ENCODE results near the gene RAPGEFL1. TPM values are rescaled to one million over a fixed set of nuclear protein-coding genes. Genes with fewer than 3 reads are reported as not detected.

The RAPGEFL1 gene
- total RNA-seq, 1 experiment from 2014 or later: 23.6 TPM

DNA sequence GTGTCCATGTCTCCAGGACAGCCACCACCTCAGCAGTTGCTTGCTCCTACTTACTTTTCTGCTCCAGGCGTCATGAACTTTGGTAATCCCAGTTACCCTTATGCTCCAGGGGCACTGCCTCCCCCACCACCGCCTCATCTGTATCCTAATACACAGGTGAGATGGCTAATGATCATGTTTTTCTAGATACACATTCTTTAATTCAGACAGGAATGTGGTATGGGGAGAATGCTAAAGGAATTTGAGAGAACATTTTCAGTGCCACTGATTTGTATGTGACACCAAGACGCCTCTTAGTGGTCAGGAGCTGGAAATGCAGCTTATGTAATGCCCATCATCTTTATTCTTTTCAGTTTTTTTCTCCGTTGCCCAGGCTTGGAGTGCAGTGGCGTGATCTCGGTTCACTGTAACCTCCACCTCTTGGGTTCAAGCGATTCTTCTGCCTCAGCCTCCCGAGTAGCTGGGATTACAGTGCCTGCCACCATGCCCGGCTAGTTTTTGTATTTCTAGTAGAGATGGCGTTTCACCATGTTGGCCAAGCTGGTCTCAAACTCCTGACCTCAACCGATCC, 8.9 kb upstream of the RAPGEFL1 start:
- Histone ChIP-seq H2BK5ac (ENCODE audit: insufficient read length, low read length) (no peak overlapping the region), H2BK12ac (ENCODE audit: insufficient read length, low read depth, low read length) (no peak overlapping the region), H4K5ac (ENCODE audit: insufficient read length, low read depth, low read length) (no peak overlapping the region), H2BK20ac (ENCODE audit: low read depth, low read length, poor library complexity, severe bottlenecking) (no peak overlapping the region), H3K4ac (ENCODE audit: low read depth, low read length) (no peak overlapping the region), H4K8ac (replicated peaks; ENCODE audit: insufficient read length, low read depth, low read length) (no peak overlapping the region), H2BK120ac (ENCODE audit: low read depth, low read length, poor library complexity, severe bottlenecking) (no peak overlapping the region), H4K91ac (ENCODE audit: insufficient read length, low read depth, low read length) (peak overlapping the region; percentile 69), H3K14ac (ENCODE audit: insufficient read depth, low read length) (no peak overlapping the region), H3K79me2 (ENCODE audit: insufficient read depth, low read length) (no peaks in the 10 kb centered on the region), H3K9ac (ENCODE audit: extremely low read depth, insufficient read length, low read length) (no peak overlapping the region), H3K56ac (ENCODE audit: insufficient read length, low read depth, low read length) (no peak overlapping the region), H3K27me3 (ENCODE audit: insufficient read depth, low read length) (no peaks in the 10 kb centered on the region), H3K79me1 (ENCODE audit: insufficient read depth, low read depth, low read length, poor library complexity, severe bottlenecking) (no peaks in the 10 kb centered on the region), H3K27ac (ENCODE audit: insufficient read length, low read depth, low read length) (peak overlapping the region; percentile 18), H3K23me2 (ENCODE audit: insufficient read length, low read depth, low read length, poor library complexity, severe bottlenecking) (no peaks in the 10 kb centered on the region), H2AK5ac (ENCODE audit: insufficient read length, low read length) (no peak overlapping the region), H3K18ac (ENCODE audit: insufficient read length, low read depth, low read length) (no peak overlapping the region), H3K4me1 (ENCODE audit: insufficient read depth, low read length) (no peaks in the 10 kb centered on the region), H4K20me1 (ENCODE audit: control insufficient read depth, insufficient read depth, insufficient read length) (no peaks in the 10 kb centered on the region), H3T11ph (ENCODE audit: low read length) (no peak overlapping the region), H2BK15ac (ENCODE audit: low read depth, low read length) (no peak overlapping the region), H3K4me2 (ENCODE audit: insufficient read depth, insufficient read length, low read length) (no peak overlapping the region), H3K9me3 (ENCODE audit: control insufficient read depth, low read depth, low read length) (no peaks in the 10 kb centered on the region), H2AFZ (ENCODE audit: low read length) (no peak overlapping the region), H3K23ac (ENCODE audit: insufficient read length, low read depth, low read length) (no peak overlapping the region)
- peak; percentile 57 for DNase-seq
- H3K27me3 Mint-ChIP-seq (ENCODE audit: low read depth): no peaks in the 10 kb centered on the region
- no peaks in the 10 kb centered on the region for H3K9me3 Mint-ChIP-seq
- H3K36me3 Mint-ChIP-seq (ENCODE audit: insufficient read depth in 1 of 3, low read depth in 3 of 3): peaks cover 52 to 97% (median 92%) of the 10 kb centered on the region in 3 experiments; a peak in 6 of 7 replicates
- H3K27ac Mint-ChIP-seq: peak overlapping the region; percentile 81 to 97 (median 88)
- no CpG with 5 or more reads among the region's 11 CpGs for WGBS (ENCODE audit: extremely low coverage, insufficient read length, low lambda C conversion rate)
- peaks cover 5 to 6% of the 10 kb centered on the region in 2 experiments for H3K4me1 Mint-ChIP-seq
- no peak overlapping the region for H3K4me3 Mint-ChIP-seq
- TF ChIP-seq, protein P1, sequence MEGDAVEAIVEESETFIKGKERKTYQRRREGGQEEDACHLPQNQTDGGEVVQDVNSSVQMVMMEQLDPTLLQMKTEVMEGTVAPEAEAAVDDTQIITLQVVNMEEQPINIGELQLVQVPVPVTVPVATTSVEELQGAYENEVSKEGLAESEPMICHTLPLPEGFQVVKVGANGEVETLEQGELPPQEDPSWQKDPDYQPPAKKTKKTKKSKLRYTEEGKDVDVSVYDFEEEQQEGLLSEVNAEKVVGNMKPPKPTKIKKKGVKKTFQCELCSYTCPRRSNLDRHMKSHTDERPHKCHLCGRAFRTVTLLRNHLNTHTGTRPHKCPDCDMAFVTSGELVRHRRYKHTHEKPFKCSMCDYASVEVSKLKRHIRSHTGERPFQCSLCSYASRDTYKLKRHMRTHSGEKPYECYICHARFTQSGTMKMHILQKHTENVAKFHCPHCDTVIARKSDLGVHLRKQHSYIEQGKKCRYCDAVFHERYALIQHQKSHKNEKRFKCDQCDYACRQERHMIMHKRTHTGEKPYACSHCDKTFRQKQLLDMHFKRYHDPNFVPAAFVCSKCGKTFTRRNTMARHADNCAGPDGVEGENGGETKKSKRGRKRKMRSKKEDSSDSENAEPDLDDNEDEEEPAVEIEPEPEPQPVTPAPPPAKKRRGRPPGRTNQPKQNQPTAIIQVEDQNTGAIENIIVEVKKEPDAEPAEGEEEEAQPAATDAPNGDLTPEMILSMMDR (conservative IDR thresholded peaks at IDR 0.05): peak; percentile 77

Data from H9 (cell line).